Brain microvascular endothelial cell (primary cell): ENCODE data around the gene CD28.

Source experiments
- DNase-seq: peaks from one replicate; pipeline ENCODE4 v3.0.0-alpha.2; 2020
- H3K27ac ChIP-seq: fragments of 250-450 bp; sonication (Bioruptor Pico); 2 replicates; pipeline ENCODE4 v1.5.1; 2020; ENCODE audit warnings: mild to moderate bottlenecking, moderate library complexity
- H3K27me3 ChIP-seq: fragments of 250-450 bp; sonication (Bioruptor Pico); replicated peaks from 2 replicates; pipeline ENCODE4 v1.5.1; 2020; ENCODE audit warnings: mild to moderate bottlenecking
- H3K36me3 ChIP-seq: fragments of 250-450 bp; sonication (Bioruptor Pico); replicated peaks from 2 replicates; pipeline ENCODE4 v1.5.1; 2020; ENCODE audit warnings: mild to moderate bottlenecking
- H3K4me3 ChIP-seq: 2 replicates; pipeline ENCODE4 v1.5.1; 2011; ENCODE audit warnings: low read depth, mild to moderate bottlenecking, control low read depth, low read length, moderate library complexity
- in situ Hi-C: cut with HindIII; loops from 2 replicates; pipeline ENCODE4 v1.10.0; 2017; ENCODE audit warnings: low sequenced_read_pairs, low pct_ligation_motif_present
- TF ChIP-seq, protein P1 (sequence below): IDR thresholded peaks from 2 replicates; pipeline ENCODE4 v1.5.1; 2011; ENCODE audit warnings: low read depth, mild to moderate bottlenecking, moderate library complexity, low read length, control low read depth, inconsistent platforms; ENCODE audit errors: missing control alignments

CD28 gene

DNA sequence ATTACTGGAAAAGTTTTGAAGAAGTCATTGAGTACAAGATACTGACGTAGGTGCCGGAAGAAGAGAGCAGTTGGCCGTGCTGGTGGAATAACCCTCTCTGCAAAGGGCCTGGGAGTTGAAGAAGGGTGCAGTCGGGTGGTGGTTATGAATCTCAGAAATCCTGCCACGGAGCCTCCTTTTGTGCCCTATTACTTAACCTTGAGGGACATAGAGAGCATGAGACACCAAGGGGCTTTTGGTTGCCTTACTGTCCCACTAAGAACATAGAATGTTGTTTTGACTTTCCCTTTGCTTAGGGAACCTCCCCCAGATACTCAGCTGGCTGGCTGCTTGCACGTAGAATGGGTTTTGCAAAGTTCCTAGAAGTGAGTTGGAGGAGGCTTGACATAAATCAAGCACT, 1.3 kb upstream of the CD28 start:
- H3K27me3 ChIP-seq = no peaks in the 10 kb centered on the region
- no peak overlapping the region for H3K4me3 ChIP-seq
- in situ Hi-C loops = no loop called here
- DNase-seq = no peak
- TF ChIP-seq, protein P1, sequence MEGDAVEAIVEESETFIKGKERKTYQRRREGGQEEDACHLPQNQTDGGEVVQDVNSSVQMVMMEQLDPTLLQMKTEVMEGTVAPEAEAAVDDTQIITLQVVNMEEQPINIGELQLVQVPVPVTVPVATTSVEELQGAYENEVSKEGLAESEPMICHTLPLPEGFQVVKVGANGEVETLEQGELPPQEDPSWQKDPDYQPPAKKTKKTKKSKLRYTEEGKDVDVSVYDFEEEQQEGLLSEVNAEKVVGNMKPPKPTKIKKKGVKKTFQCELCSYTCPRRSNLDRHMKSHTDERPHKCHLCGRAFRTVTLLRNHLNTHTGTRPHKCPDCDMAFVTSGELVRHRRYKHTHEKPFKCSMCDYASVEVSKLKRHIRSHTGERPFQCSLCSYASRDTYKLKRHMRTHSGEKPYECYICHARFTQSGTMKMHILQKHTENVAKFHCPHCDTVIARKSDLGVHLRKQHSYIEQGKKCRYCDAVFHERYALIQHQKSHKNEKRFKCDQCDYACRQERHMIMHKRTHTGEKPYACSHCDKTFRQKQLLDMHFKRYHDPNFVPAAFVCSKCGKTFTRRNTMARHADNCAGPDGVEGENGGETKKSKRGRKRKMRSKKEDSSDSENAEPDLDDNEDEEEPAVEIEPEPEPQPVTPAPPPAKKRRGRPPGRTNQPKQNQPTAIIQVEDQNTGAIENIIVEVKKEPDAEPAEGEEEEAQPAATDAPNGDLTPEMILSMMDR = no peak
- H3K27ac ChIP-seq = no peak overlapping the region
- H3K36me3 ChIP-seq = no peaks in the 10 kb centered on the region

GRCh38 chr2:203707530-203707929, 1.1 kb downstream of the CD28 start:
- Histone ChIP-seq H3K4me3 (no peak overlapping the region), H3K36me3 (no peaks in the 10 kb centered on the region), H3K27ac (no peak overlapping the region), H3K27me3 (no peaks in the 10 kb centered on the region)
- no peak for DNase-seq
- in situ Hi-C loops = no loop called here
- TF ChIP-seq, protein P1 = no peak

DNA sequence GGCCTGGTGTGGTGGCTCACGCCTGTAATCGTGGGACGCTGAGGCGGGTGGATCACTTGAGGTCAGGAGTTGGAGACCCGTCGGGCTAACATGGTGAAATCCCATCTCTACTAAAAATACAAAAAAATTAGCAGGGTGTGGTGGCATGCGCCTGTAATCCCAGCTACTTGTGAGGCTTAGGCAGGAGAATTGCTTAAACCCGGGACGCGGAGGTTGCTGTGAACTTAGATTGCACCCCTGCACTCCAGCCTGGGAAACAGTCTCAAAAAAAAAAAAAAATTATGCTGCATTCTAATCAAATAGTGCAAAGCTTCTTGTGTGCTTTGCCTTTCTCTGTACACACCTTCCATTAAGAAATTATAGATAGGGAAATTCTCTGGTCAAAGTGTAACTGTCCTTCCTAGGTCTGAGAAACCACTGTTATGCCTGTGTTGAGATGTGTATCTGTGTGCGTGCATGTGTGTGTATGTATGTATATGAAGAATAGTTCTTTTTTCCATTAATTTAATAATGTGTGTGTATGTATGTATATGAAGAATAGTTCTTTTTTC, 2.5 kb downstream of the CD28 start:
- Histone ChIP-seq H3K4me3 (no peak overlapping the region), H3K27ac (no peak overlapping the region), H3K36me3 (no peaks in the 10 kb centered on the region), H3K27me3 (no peaks in the 10 kb centered on the region)
- no peak for DNase-seq
- in situ Hi-C loops = no loop called here
- TF ChIP-seq, protein P1 = no peak

GRCh38 chr2:203709416-203710040, 3.1 kb downstream of the CD28 start:
- H3K27ac ChIP-seq = no peak overlapping the region
- in situ Hi-C loops = no loop called here
- no peak for DNase-seq
- H3K36me3 ChIP-seq = no peaks in the 10 kb centered on the region
- no peak overlapping the region for H3K4me3 ChIP-seq
- H3K27me3 ChIP-seq = no peaks in the 10 kb centered on the region
- TF ChIP-seq, protein P1 = no peak

- H3K4me3 ChIP-seq = no peak overlapping the region
- no peaks in the 10 kb centered on the region for H3K36me3 ChIP-seq
- TF ChIP-seq, protein P1 = no peak
- DNase-seq = no peak
- no peaks in the 10 kb centered on the region for H3K27me3 ChIP-seq
- in situ Hi-C loops = no loop called here
- no peak overlapping the region for H3K27ac ChIP-seq
These were observed 3.8 kb downstream of the CD28 start for GRCh38 chr2:203710226-203710625.

- no peak for DNase-seq
- Histone ChIP-seq H3K36me3 (no peaks in the 10 kb centered on the region), H3K4me3 (no peak overlapping the region), H3K27ac (no peak overlapping the region), H3K27me3 (no peaks in the 10 kb centered on the region)
- in situ Hi-C loops = no loop called here
- TF ChIP-seq, protein P1 = no peak
These were observed 4.5 kb downstream of the CD28 start for GRCh38 chr2:203710952-203711351.
